HG02884 (cell line): ENCODE data around the gene ERI2.
"Not testable (repeated sequence)": the region's sequence is repeated elsewhere in the genome, so short reads cannot be mapped to it uniquely, and the experiment has no call there.

ENCODE experiments used
- ATAC-seq: cut with Tn5 transposase; IDR thresholded peaks from one replicate; pipeline ENCODE4 v1.9.1; 2021; ENCODE audit warnings: mild to moderate bottlenecking, moderate library complexity; ENCODE audit not compliant: unreplicated experiment

ERI2 gene

DNA sequence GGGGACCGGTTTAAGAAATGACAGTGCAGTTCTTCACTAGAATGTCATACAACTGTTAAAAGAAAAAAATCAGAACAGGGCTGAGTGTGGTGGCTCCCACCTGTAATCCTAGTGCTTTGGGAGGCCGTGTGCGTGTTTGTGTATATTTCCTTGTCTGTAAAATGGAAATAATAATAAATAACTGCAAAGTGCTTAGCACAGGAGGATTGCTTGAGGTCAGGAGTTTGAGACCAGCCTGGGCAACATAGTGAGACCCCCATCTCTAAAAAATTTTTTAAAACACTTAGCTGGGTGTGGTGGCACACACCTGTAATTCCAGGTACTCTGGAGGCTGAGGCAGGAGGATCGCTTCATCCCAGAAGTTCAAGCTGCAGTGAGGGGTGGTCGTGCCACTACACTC, 40.0 kb downstream of the ERI2 start:
- ATAC-seq, result no peak

DNA sequence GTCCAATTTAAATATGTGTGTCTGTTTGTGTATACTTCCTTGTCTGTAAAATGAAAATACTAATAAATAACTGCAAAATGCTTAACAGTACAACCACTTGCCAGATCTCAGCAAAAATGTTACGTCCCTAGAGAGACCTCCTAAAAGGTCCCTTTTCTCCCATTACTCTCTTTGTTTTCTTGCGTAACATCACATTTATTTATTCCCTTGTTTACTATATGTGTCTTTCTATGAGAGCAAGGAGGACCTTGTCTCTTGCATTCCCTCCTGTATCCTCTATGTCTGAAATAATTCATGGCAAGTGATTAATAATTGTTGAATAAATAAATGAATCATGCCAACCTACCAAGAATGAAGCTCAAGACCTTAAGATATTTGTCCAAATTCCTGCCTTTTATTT, 40.5 kb downstream of the ERI2 start:
- ATAC-seq, result no peak

- ATAC-seq, result not testable (repeated sequence)
Observed at GRCh38 chr16:20764448-20764847, 41.8 kb downstream of the ERI2 start.

GRCh38 chr16:20763461-20764232, 42.6 kb downstream of the ERI2 start, which contains the start of gene ACSM3:
TSS of gene ACSM3 (plus strand) at chr16:20764014. CDS start at chr16:20770035, 6,021 bp downstream.
- ATAC-seq, result peak; percentile 98

DNA sequence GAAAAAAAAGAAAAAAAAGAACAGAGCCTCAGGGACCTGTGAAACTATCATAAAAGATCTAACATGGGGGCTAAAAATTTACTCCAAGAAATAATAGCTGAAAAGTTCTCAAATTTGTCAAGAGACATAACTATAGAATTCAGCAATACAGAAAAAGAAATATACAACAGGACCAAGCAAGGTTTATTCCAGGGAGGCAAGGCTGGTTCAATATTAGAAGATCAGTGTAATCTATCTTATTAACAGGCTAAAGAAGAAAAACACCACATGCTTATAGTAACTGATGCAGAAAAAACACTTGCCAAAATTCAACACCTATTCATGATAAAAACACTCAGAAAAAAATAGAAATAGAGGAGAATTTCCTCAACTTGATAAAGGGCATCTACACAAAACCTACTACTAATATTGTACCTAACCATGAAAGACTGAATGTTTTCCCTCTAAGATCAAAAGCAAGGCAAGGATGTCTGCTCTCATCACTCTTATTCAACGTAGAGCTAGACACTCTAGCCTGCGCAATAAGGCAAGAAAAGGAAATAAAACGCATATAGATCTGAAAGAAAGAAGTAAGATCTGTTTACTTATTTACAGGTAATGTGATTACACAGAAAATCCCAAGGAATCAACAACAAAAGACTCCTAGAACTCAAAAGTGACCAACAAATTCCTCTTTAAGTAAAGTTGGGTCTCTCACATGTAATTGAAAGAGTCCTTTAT, 43.7 kb downstream of the ERI2 start:
- ATAC-seq, result no peak

DNA sequence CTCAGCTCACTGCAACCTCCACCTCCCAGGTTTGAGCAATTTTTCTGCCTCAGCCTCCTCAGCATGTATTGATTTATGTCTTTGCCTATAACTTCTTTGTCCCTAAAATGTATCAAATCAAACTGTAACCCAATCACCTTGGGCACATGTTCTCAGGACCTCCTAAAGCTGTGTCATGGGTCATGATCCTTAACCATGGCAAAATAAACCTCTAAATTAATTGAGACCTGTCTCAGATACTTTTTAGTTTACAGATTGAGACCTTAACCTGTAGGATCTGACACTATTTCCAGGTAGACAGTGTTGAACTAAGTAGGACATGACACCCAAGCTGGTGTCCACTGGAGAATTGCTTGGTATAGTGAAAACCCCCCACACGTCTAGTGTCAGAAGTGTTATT, 45.1 kb downstream of the ERI2 start:
- no peak for ATAC-seq

DNA sequence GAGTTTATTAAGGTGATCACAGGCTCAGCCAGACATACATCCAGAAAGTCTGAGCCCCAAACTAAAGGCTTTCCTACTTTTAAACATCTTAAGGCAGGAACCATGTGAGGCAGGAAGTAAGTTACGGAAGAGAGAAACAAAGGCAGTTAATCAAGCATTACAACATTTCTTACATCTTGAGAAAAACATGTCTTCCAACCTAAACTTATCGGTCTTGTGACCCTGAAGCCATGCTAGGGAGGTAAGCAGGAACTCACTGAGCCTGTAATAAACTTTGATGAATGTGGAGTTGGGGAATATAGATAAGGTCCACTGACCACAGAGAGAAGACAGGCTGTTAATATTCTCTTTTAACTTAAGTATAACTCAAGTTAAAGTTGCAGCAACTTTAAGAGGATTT, 45.9 kb downstream of the ERI2 start:
- no peak for ATAC-seq

GRCh38 chr16:20755799-20756198, 50.5 kb downstream of the ERI2 start:
- ATAC-seq, result not testable (repeated sequence)

GRCh38 chr16:20755238-20755637, 51.0 kb downstream of the ERI2 start:
- ATAC-seq, result no peak

- ATAC-seq, result no peak
Observed at GRCh38 chr16:20753727-20754126, 52.5 kb downstream of the ERI2 start.

DNA sequence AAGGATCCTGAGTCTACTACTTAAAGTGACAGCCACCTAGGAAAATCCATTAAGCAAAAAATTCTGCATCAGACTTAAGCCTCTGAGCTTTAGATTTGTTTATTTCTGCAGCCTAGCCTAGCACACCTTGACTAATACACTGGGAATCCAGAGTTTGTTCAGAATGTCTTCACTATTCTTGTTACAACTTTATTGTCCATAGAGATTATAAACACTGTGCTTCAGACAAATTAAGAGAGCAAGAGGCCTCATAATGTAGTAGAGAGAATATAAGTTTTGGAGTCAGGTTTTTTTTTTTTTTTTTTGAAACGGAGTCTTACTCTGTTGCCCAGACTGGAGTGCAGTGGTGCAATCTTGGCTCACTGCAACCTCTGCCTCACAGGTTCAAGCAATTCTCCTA, 55.7 kb downstream of the ERI2 start:
- ATAC-seq, result no peak

DNA sequence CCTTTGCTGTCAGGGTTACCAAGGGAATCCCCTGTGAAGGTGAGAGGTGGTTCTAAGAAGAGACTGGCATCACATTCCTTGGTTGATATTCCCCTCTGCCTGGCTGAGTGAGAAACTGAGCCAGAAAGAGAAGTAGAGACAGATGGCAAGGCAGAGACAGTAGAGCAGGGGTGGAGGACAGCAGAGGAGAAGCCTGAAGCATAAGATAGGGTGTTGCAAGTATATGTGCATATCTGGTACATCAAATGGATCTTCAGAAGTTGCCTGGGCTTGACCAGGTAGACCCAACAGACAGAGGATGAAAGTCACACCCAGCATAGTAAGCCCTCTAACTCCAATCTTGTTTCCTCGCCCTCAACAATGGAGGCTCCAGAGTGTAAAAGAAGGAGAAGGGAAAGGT, 56.8 kb downstream of the ERI2 start:
- no peak for ATAC-seq

GRCh38 chr16:20747030-20747816, 59.0 kb downstream of the ERI2 start:
- ATAC-seq, result no peak

DNA sequence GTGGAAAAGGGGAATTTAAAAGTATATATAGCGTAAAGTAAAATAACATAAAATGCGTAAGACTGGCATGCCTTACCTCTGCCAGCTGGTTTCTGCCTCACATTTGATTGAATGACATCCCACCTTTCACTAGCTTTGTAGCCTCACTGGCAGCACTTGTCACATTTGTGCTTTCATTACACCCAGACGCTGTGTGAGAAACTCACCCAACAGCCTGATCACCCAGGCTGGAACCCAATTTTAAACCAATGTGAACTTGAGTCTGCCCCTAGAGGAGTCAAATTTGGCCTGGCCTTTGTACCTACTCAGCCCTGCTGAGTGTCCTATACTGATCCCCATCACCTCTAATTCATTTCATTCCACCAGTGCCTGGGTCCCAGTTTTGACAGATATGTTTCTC, 59.8 kb downstream of the ERI2 start:
- ATAC-seq, result no peak
